ENCODE measurements around the gene IFT52.

- TF ChIP-seq CTCF (IDR thresholded peaks at IDR 0.05) (no peak), POLR2A (IDR thresholded peaks at IDR 0.05) (no peak)
These were observed 29.8 kb upstream of the IFT52 start for GRCh38 chr20:43560974-43561373.

Measured in esophagus squamous epithelium (tissue), 4 donors.